ENCODE data around the gene PAQR5. TPM values are rescaled to one million over a fixed set of nuclear protein-coding genes. Genes with fewer than 3 reads are reported as not detected.

Gene PAQR5
- total and polyA plus RNA-seq, 2 donors (not counting 3 experiments of a cell fraction or from before 2014, with no cell fraction given): 0.08 to 0.09 TPM

DNA sequence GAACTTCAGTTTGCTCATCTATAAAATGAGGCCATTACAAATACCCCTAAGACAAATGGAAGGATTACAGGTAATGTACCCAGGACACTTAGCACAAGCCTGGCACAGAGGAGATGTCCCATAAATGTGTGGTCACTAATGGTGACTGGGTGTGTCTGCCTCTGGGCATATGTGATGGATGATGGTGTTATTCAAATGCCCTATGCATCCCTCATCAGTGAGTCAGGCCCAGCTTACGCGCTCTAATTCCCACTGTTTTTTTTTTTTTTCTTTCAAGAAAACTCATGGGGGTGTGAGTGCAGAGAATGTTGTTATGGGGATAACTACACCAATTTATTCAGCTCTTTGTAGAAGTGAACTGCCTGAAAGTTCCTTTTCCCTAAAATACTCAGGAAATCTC, 91.9 kb downstream of the PAQR5 start:
- H3K36me3 ChIP-seq (ENCODE audit: control insufficient read depth in 2 of 2, extremely low read depth in 1 of 2, insufficient read depth in 2 of 2, low read length in 2 of 2): no peaks in the 10 kb centered on the region
- H3K4me3 ChIP-seq (replicated peaks in 1 of 3; ENCODE audit: insufficient read depth in 1 of 3, low read depth in 1 of 3, low read length in 3 of 3): no peak overlapping the region
- no peak overlapping the region for H3K4me2 ChIP-seq (ENCODE audit: insufficient read depth, low read length)
- H3K9me1 ChIP-seq (replicated peaks; ENCODE audit: control insufficient read depth, extremely low read depth, insufficient read depth, low read length): no peaks in the 10 kb centered on the region
- H3K9me3 ChIP-seq (replicated peaks; ENCODE audit: control insufficient read depth, insufficient read depth, low read length): no peaks in the 10 kb centered on the region
- H4K20me1 ChIP-seq (replicated peaks; ENCODE audit: control insufficient read depth, extremely low read depth, insufficient read depth, low read length): no peaks in the 10 kb centered on the region
- no peak overlapping the region for H3K27ac ChIP-seq (ENCODE audit: insufficient read depth, low read depth, low read length)
- no peak for TF ChIP-seq MYC (IDR thresholded peaks at IDR 0.05; ENCODE audit: low read depth, low read length)
- TF ChIP-seq POLR2AphosphoS5 (IDR thresholded peaks at IDR 0.05; ENCODE audit: insufficient read depth, low read depth, low read length): no peak
- TF ChIP-seq GATA2 (IDR thresholded peaks at IDR 0.05; ENCODE audit: insufficient read depth, insufficient read length, low read depth, low read length): no peak
- no peak for TF ChIP-seq EZH2 (IDR thresholded peaks at IDR 0.05; ENCODE audit: borderline replicate concordance, low read depth, low read length, severe bottlenecking)
- no peak for TF ChIP-seq JUN (IDR thresholded peaks at IDR 0.05; ENCODE audit: borderline replicate concordance, insufficient read depth, insufficient read length, low read depth)
- TF ChIP-seq, protein P1, sequence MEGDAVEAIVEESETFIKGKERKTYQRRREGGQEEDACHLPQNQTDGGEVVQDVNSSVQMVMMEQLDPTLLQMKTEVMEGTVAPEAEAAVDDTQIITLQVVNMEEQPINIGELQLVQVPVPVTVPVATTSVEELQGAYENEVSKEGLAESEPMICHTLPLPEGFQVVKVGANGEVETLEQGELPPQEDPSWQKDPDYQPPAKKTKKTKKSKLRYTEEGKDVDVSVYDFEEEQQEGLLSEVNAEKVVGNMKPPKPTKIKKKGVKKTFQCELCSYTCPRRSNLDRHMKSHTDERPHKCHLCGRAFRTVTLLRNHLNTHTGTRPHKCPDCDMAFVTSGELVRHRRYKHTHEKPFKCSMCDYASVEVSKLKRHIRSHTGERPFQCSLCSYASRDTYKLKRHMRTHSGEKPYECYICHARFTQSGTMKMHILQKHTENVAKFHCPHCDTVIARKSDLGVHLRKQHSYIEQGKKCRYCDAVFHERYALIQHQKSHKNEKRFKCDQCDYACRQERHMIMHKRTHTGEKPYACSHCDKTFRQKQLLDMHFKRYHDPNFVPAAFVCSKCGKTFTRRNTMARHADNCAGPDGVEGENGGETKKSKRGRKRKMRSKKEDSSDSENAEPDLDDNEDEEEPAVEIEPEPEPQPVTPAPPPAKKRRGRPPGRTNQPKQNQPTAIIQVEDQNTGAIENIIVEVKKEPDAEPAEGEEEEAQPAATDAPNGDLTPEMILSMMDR (IDR thresholded peaks at IDR 0.05; ENCODE audit: extremely low read depth in 1 of 2, insufficient read depth in 1 of 2, low read depth in 1 of 2, low read length in 2 of 2): no peak
- TF ChIP-seq, protein P2, sequence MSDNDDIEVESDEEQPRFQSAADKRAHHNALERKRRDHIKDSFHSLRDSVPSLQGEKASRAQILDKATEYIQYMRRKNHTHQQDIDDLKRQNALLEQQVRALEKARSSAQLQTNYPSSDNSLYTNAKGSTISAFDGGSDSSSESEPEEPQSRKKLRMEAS (IDR thresholded peaks at IDR 0.05; ENCODE audit: insufficient read depth, insufficient read length): no peak
- no peak for TF ChIP-seq POLR2A (IDR thresholded peaks at IDR 0.05; ENCODE audit: low read depth, low read length)
- TF ChIP-seq FOS (IDR thresholded peaks at IDR 0.05; ENCODE audit: borderline replicate concordance, insufficient read depth, low read length): no peak
- ChIA-PET CTCF (interaction anchor here (1.2 to 1.8 kb wide), 4 partner anchors 123 to 331 kb away, joined by 3 to 6 read pairs (median 3); no protein-coding TSS in a partner anchor), POLR2A (no interaction called here)
- FAIRE-seq: no peak
- H3K9ac ChIP-seq (replicated peaks; ENCODE audit: extremely low read depth, insufficient read depth, low read length): no peak overlapping the region
- no peaks in the 10 kb centered on the region for H3K79me2 ChIP-seq (ENCODE audit: control insufficient read depth, insufficient read depth, low read length)
- intact Hi-C loops (cut with micrococcal nuclease) (no loop called here), dilution Hi-C loops (cut with MboI; ENCODE audit: extremely low pct_ligation_motif_present, low sequenced_read_pairs) (no loop called here)
- no peak for DNase-seq (ENCODE audit: low read depth, low spot score)
- no TSS peak for BruUV-seq (replicated peaks)
- H2AFZ ChIP-seq (ENCODE audit: low read depth, low read length): no peak overlapping the region
- H3K27me3 ChIP-seq (ENCODE audit: control insufficient read depth in 2 of 2, insufficient read depth in 2 of 2, low read length in 2 of 2): no peaks in the 10 kb centered on the region
- peaks cover 7% of the 10 kb centered on the region for H3K4me1 ChIP-seq (ENCODE audit: control insufficient read depth, extremely low read depth, insufficient read depth, low read length)

Measured in endothelial cell of umbilical vein (primary cell).